Left ventricle myocardium superior (tissue), 1 donor: Measurements from ENCODE around the gene DENND5A. TPM values are rescaled to one million over a fixed set of nuclear protein-coding genes. Genes with fewer than 3 reads are reported as not detected.
"Not testable (repeated sequence)": the region's sequence is repeated elsewhere in the genome, so short reads cannot be mapped to it uniquely, and the experiment has no call there.

Source experiments
- ATAC-seq: fragments of 200-7000 bp; cut with Tn5 transposase; one replicate; pipeline ENCODE4 v1.9.1; 2020; ENCODE audit warnings: mild to moderate bottlenecking, moderate library complexity
- DNase-seq: peaks from one replicate; pipeline ENCODE4 v3.0.0-alpha.2; 2020
- intact Hi-C: fragments of 100-400 bp; cut with micrococcal nuclease; formaldehyde crosslinking; loops from one replicate; pipeline ENCODE4 v1.11.0; 2022
- total RNA-seq: library from RNA; stranded (reverse); fragmentation: NEBNext Ultra II Directional; extraction: Animal tissue kit (Norgen Biotek cat#: 25700); gene quantifications from one replicate; pipeline ENCODE4 v1.2.1, GENCODE V29; 2021
- donor health status: DM: no; HTN: yes; CAD: no; lungs with severe emphysema.

The DENND5A gene
- total RNA-seq, 1 donor from 2014 or later, result 121 TPM

DNA sequence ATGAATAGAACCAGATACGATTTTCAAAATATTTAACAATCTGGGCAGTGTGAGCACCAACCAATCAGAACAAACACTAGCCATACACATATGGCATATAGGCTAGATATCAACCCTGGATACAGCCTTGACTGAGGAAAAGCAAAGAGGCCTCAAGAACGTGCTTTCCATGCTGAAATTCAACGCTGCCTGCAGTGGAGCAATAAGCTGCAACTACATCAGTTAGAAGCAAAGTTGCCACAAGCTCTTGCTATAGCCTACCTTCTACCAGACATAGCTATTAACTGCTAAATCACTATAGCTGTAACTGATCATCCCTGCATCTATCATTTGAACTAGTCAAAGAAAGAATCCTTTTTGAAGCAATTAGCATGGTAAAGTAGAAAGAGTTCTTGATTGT is 42.5 kb downstream of the DENND5A start:
- DNase-seq (no peak), ATAC-seq (no peak)
- intact Hi-C loops, result no loop called here

DNA sequence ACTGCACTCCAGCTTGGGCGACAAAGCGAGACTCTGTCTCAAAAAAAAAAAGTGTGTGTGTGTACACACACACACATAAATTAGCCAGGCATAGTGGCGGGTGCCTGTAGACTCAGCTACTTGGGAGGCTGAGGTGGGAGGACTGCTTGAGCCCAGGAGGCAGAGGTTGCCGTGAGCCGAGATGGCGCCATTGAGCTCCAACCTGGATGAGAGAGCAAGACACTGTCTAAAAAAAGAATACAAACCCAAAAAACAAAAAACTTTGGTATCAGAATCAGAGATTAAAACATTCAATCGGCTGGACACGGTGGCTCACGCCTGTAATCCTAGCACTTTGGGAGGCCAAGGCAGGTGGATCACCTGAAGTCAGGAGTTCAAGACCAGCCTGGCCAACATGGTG is 44.3 kb downstream of the DENND5A start:
- intact Hi-C loops, ATAC-seq, DNase-seq: not testable (repeated sequence)

DNA sequence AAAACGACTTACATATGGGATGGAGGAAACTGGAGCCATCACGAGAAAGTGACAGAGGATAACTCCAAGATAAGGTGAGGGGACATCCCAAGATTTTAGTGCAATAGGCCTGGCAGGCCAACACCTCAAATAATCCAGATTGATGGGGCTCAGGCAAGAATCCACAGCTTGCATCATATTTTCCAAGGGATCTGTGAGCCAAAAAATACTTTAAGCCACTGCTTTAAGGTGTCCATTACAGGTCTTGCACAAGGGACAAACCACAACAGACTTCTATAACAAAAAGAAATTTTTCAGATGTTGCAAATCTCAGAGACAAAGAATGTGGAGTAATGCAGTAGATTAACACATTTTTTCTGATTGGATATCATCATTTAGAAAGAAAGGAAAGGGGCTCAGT is 45.6 kb downstream of the DENND5A start:
- intact Hi-C loops, result no loop called here
- peak; percentile 62 for ATAC-seq

DNA sequence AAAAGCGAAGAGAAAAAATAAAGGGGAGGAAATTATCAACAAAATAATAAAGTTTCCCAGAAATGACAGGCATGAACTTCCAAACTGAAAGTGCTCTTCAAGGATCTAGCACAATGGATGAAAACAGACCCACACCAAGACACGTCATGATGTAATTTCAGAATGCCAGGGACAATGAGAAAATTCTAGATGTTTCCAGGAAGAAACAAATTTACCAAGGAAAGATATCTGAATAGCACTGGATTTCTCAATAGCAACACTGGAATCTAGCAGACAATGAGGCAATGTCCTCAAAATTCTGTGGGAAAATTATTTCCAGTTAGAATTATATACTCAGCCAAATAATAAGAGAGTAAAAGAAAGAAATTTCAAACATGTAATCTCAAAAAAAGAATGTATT is 46.0 kb downstream of the DENND5A start:
- ATAC-seq (peak; percentile 48), DNase-seq (no peak)
- intact Hi-C loops, result no loop called here

More for the DNA sequence above, 45.6 kb downstream of the DENND5A start:
- no peak for DNase-seq

DNA sequence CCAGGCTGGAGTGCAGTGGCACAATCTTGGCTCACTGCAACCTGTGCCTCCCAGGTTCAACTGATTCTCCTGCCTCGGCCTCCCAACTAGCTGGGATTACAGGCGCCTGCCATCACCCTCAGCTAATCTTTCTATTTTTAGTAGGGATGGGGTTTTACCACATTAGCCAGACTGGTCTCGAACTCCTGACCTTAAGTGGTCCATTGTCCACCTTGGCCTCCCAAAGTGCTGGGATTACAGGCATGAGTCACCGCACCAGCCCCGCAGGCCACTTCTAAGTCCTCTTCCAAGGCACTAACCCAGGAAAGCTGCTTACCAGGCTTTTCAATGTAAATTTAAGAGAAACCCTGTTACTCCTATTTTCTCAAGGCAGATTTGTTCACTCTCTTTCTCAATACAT is 50.4 kb downstream of the DENND5A start:
- ATAC-seq (no peak), DNase-seq (no peak)
- intact Hi-C loops, result no loop called here

DNA sequence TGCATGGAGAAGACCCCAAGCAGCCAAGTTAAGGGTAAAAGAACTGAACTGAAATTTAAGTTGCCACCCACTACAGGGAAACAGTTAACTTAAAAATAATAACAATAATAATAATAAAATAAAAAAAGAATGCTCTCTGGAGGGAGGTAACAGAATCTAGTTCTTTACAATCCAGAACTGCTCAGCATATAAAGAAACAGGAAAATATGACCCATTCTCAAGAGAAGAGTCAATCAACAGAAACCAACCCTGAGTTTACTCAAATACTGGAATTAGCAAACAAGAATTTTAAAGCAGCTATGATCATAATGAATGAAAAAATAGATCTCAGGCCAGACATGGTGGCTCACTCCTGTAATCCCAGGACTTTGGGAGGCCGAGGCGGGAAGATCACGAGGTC is 53.8 kb downstream of the DENND5A start:
- ATAC-seq (no peak), DNase-seq (no peak)
- intact Hi-C loops, result no loop called here

DNA sequence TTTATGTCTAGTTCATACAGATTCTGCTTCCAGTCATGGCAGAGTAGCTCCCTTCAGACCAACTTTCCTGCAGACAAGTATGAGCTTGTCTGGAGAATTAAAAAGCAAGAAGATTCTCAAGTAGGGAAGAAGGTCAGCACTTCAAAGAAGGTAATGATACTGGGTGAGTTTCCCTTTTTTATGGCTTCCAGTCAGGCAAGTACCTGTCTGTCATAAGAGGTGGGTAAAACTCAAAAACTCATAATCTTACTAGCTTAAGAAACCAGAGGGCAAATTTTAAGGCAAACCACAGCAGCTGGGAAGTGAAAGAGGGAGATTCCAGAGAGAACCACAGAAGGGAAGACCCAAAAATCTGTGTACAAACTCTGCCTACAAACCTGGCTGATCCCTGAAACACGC is 54.2 kb downstream of the DENND5A start:
- ATAC-seq (no peak), DNase-seq (no peak)
- intact Hi-C loops, result no loop called here

DNA sequence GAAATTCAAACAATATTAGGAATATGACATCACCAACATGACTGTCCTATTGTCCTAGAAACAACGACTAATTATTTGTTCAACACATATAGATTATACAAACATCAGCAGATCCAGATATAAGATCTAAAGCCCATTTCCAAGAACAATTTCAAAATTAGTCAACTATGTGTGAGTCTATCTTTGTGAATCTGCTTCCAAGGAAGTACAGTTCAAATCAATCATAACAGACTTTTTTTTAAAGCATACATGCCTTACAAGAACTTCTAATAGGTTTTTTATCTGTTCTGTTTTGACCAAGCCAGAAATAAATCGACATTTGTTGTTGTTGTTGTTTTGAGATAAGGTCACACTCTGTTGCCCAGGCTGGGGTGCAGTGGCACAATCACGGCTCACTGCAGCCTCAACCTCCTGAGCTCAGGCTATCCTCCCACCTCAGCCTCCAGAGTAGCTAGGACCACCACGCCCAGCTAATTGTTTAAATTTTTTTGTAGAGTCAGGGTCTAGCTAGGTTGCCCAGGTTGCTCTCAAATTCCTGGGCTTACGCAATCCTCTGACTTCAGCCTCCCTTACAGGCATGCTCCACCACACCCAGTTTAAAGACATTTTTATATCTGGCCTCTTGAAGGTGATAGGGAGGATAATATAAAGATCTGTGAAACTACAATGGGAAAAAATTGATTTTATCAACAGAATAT is 54.8 kb downstream of the DENND5A start:
- no peak for ATAC-seq
- no peak for DNase-seq
- intact Hi-C loops, result no loop called here

DNA sequence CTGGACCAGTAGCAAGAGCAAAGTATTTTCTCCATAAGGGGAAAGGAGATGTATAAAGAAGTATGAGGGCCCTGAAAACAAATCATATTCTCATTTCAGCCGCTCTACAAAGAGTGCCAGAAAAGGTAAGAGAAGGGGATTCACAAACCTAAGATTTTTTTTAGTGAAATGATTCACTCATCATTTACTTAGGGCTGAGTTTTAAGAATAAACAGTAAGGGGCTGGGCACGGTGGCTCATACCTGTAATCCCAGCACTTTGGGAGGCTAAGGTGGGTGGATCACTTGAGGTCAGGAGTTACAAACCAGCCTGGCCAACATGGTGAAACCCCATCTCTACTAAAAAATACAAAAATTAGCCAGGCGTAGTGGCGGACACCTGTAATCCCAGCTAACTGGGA is 55.5 kb downstream of the DENND5A start:
- ATAC-seq, DNase-seq, intact Hi-C loops: not testable (repeated sequence)

DNA sequence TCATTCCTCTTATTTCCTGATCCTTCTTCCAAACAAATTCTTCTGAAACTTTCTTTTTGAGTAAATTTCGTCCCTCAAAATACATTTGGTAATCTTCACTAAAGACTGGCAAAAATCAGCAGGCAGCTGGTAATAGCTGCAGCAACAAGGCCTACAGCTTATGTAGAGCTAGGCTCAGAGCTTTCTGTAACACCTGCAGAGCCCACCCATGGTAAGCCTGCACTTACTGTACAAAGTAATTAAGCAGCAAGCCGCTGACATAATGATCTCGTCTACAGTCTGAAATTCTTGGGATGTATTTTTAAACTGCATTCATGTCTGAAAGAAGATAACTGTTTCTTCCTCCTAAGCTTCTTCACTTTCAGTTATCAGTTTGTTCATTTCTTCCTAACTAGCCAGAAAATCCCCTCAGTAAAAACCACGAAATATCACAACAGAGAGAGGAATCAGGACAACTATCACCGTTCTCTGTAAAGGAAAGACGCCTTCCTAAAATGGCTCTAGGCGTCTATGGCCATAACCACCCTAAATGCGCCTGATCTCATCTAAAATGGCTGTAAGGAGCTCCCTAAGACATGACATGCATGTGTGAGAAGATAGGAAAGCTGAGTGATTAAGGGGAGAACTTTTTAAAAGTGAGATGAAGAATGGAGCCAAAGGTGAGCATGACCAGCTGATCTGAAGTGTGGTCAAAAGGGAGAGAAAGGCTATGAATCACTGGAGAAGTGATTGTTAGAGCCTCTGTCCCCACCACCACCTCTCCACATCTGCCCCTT is 56.2 kb downstream of the DENND5A start:
- DNase-seq, result no peak
- intact Hi-C loops, result no loop called here
- ATAC-seq, result no peak

DNA sequence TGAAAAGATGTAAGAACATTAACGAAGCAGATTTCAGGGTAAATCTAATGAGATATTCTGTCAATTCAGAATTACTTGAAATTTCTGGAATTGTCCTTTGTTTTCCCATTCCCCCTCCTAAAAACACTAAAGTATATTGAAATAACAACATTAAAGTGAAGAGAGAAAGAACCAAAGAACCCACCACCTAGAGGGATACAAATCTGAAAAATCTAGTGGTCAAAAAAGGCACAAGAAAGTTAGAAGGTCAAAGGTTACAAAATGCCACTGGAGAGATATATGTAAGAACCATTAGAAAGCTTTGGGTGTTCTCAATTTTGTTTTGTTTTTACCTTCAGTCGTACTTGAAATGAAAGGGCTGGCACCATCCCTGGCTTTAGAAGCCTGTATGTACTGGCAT is 57.9 kb downstream of the DENND5A start:
- intact Hi-C loops, result no loop called here
- DNase-seq (no peak), ATAC-seq (no peak)

DNA sequence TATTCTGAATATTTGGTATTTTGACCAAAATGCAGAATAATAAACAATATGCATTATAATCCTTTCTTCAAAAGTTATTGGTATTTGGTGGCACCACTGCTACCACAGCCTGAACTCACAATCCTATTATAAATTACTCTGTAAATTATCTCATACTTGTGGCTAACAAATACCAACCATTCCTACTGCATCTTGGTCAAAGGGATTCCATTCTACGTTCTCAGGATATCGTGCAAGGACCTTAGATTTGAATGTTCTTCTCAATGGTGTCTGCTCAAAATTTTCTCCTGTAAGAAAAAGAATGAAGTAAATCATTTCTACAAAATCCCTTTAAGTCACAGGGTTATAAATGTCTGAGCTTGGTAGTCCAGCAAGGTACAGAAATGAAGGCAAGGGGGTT is 58.7 kb downstream of the DENND5A start:
- intact Hi-C loops, result no loop called here
- DNase-seq (no peak), ATAC-seq (no peak)

DNA sequence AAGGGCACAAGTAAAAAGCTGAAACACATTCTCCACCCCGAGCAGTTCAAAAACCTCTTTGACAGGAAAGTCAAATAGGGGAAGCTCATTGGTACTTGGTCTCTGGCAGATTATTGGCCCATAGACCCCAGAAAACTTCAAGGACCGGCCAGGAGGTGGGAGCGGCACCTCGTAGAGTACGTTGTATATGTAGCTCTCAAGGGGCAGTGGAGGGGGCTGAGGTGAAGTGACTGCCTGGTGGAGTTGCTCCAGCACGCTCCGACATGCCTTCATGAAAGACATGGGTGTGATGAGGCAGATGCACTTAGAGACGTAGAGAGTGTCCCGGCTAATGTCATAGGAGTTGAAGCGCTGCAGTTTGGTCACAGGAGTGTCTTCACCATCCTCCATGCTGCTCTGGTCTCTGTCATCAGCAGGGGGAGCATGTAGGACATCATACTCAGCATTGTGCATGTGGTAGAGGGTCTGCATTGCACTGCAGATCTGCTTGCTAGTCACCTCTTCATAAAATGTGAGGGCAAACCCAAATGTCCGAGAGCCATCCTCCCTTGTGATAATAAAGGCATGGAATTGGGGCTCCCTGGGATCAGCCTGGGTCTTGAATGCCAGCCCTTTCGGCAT is 61.3 kb downstream of the DENND5A start:
- no peak for DNase-seq
- peak; percentile 58 for ATAC-seq
- intact Hi-C loops, result no loop called here

DNA sequence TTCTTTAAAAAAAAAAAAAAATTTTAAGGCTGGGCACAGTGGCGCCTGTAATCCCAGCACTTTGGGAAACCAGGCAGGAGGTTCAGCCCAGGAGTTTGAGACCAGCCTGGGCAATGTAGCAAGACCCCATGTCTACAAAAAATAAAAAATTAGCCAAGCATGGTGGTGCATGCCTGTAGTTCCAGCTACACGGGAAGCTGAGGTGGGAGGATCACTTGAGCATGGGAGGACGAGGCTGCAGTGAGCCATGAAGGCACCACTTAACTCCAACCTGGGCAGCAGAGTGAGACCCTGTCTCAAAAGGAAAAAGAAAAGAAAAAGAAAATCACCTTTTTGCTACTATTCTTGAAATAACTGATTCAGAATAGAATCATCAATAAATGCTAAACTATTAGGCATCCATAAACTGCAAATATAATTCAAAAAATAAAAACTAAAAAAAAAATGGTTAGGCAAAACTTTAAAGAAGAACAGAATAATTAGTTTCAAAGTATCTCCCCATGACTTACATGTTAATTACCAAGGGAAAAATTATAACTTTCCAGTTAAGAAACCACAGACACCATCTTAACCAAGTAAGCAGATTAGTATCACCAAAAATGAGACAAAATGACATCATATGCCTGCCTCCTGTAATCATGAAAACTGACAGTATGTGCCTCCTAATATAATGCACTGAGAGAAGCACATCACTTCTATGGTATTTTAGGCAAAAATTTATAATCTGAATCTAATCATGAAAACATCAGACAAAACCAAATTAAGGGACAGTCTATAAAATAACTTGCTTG is 63.6 kb downstream of the DENND5A start:
- DNase-seq (no peak), ATAC-seq (no peak)
- intact Hi-C loops, result no loop called here

DNA sequence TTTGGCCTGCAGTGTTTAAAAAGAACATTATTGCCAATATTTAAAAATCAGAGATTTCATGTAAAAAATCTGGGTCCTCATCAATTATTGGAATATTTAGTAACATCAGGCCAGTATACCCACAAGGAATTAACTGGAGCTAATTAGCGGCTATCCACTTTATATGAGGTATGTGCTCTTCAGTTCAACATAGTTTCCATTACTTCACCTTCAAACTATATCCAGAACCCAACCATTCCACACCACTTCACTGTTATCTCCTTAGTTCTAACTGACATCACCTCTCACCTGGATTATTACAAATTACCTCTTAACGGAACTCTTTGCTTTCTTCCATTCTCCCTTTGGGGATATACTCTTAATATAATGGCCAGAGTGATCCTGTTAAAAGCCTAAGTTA is 64.7 kb downstream of the DENND5A start:
- no peak for DNase-seq
- intact Hi-C loops, result no loop called here
- ATAC-seq, result peak; percentile 79

DNA sequence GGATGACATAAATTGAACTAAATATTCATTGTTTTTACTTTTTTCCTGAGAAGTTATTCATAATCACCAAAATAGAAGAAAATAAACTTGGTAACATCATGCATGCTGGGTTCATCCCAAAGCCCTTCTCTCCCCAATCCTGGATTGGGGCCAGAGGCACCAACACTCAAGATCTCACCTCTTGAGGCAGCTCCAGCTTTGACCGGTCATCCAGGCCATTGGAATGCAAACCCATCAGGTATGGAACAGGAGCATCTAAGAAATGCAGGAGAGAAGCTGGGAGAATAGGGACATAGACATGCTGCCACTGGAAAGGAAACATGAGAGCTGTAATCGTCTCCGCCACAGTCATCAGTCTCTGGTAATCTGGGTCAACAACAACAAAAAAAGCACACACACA is 71.8 kb downstream of the DENND5A start:
- ATAC-seq, result no peak
- no peak for DNase-seq
- intact Hi-C loops, result no loop called here

DNA sequence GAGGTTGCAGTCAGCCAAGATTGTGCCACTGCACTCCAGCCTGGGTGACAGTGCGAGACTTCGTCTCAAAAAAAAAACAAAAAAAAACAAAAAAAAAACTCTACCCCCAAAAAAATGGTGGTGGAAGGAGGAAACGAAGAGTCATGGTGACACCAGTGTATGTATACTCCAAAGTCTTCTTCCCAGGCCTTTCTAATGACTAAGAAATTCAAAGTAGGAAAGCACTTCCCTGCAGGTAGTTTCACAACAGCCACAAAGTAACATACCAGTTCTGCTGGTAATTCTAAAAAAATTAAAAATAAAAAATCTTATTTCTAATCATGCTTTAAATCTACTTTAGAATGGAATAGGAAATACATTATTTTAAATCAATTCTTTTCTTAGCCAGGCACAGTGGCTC is 72.6 kb downstream of the DENND5A start:
- DNase-seq, result no peak
- intact Hi-C loops, result no loop called here
- no peak for ATAC-seq

DNA sequence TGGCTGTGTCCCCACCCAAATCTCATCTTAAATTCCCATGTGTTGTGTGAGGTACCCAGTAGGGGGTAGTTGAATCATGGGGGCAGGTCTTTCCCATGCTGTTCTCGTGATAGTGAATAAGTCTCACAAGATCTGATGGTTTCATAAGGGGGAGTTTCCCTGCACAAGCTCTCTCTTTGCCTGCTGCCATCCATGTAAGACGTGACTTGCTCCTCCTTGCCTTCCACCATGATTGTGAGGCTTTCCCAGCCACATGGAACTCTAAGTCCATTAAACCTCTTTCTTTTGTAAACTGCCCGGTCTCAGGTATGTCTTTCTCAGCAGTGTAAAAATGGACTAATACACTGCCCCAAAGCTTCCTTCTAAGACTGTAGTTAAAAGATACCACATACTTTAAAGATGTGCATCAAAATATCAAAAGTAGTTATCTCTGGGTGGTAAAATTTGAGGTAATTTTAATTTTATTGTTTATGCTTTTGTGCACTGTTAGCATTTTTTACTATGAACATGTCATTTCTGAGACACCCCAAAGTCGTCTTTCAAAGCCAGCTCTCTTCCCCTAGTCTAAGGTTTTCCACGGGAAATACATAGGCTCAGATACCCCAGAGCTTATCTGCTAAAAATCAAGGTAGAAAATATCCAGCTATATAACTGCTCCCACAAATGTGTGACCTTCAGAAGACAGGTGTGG is 74.7 kb downstream of the DENND5A start:
- DNase-seq, intact Hi-C loops, ATAC-seq: not testable (repeated sequence)

DNA sequence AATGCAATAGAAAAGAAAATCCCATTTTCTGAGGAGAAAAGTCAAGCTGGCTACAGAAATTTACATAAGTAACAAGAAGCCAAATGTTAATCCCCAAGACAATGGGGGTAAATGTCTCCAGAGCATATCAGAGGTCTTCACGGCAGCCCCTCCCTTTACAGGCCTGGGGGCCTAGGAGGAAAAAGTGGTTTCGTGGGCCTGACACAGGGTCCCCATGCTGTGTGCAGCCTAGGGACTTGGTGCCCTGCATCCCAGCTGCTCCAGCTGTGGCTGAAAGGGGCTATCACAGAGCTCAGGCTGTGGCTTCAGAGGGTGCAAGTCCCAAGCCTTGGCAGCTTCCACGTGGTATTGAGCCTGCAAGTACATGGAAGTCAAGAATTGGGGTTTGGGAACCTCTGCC is 76.3 kb downstream of the DENND5A start:
- DNase-seq, ATAC-seq, intact Hi-C loops: not testable (repeated sequence)
